GM12872 (cell line): ENCODE data around the gene F10.

ENCODE experiments used
- TF ChIP-seq, protein P1 (sequence below): IDR thresholded peaks from 3 replicates; pipeline ENCODE4 v1.5.1; 2011; ENCODE audit warnings: low read depth, mild to moderate bottlenecking, low read length, moderate library complexity; ENCODE audit not compliant: insufficient read depth

F10 gene

DNA sequence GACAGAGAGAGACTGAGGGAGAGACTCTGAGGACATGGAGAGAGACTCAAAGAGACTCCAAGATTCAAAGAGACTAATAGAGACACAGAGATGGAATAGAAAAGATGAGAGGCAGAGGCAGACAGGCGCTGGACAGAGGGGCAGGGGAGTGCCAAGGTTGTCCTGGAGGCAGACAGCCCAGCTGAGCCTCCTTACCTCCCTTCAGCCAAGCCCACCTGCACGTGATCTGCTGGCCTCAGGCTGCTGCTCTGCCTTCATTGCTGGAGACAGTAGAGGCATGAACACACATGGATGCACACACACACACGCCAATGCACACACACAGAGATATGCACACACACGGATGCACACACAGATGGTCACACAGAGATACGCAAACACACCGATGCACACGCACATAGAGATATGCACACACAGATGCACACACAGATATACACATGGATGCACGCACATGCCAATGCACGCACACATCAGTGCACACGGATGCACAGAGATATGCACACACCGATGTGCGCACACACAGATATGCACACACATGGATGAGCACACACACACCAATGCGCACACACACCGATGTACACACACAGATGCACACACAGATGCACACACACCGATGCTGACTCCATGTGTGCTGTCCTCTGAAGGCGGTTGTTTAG, 3.3 kb upstream of the F10 start:
- TF ChIP-seq, protein P1, sequence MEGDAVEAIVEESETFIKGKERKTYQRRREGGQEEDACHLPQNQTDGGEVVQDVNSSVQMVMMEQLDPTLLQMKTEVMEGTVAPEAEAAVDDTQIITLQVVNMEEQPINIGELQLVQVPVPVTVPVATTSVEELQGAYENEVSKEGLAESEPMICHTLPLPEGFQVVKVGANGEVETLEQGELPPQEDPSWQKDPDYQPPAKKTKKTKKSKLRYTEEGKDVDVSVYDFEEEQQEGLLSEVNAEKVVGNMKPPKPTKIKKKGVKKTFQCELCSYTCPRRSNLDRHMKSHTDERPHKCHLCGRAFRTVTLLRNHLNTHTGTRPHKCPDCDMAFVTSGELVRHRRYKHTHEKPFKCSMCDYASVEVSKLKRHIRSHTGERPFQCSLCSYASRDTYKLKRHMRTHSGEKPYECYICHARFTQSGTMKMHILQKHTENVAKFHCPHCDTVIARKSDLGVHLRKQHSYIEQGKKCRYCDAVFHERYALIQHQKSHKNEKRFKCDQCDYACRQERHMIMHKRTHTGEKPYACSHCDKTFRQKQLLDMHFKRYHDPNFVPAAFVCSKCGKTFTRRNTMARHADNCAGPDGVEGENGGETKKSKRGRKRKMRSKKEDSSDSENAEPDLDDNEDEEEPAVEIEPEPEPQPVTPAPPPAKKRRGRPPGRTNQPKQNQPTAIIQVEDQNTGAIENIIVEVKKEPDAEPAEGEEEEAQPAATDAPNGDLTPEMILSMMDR = no peak

- TF ChIP-seq, protein P1 = no peak
Observed at GRCh38 chr13:113119822-113120189, 2.8 kb upstream of the F10 start.

- TF ChIP-seq, protein P1 = no peak
Observed at GRCh38 chr13:113120300-113121182, 2.1 kb upstream of the F10 start.

GRCh38 chr13:113121183-113121927, 1.2 kb upstream of the F10 start:
- TF ChIP-seq, protein P1 = no peak

GRCh38 chr13:113121928-113122471, 599 bp upstream of the F10 start:
- TF ChIP-seq, protein P1 = no peak

DNA sequence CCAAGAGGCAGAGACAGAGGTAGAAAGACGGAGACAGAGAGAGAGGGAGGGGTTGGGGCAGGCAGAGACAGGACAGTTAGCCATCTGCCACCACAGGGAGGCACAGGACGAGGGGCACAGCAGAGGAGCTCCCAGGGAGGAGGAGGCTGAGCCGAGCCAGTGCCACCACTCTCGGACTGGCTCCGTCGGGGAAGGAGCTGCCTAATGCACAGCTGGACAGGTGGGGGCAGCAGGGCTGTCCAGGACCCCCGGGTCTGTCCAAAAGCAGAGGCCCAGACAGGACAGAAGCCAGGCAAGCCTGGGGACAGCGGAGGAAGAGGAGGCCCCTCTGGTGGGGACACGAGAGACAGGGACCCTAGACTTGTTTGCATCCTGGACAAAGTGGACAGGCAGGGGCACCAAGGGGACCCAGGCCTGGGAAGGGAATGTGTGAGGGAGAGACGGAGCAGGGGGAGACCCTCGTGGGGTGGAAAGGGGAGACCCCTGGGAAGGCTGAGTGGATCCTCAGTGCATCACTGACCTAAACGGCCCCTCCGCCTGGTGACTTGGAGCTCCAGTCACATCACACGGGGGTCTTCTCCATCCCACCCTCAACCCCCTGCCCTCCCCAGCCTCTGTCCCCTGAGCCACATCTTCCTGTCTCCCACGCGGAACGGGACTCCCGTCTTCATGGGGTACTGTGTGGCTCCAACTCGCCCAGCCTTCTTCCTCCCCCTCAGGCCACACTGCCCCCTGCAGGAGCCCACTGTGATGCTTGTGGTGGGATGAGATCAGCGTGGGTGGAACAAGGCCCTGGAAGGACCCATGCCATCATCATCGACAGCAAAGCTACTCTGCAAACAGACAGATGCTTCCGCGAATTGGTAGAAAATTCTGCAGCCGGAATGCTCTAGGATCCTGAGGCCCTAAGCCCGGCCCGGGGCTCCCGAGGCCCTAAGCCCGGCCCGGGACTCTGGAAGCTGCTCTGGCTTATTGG, 915 bp downstream of the F10 start:
- TF ChIP-seq, protein P1 = peak; percentile 38; the same call in 1 of the 3 replicates
